Cerebellar cortex (tissue), 1 donor: ENCODE results near the gene ERMAP.

Source experiments
- DNase-seq: peaks from one replicate; pipeline ENCODE4 v3.0.0-alpha.2; 2015; ENCODE audit warnings: low spot score

The ERMAP gene

GRCh38 chr1:42816585-42817439, at the start of gene ERMAP, which contains the start of gene SVBP:
TSS of gene ERMAP (plus strand) at chr1:42817122. CDS start at chr1:42830449, 13,327 bp downstream.
TSS of gene SVBP (minus strand) at chr1:42817397. CDS start at chr1:42816544, 853 bp downstream.
- DNase-seq: peak; percentile 87

DNA sequence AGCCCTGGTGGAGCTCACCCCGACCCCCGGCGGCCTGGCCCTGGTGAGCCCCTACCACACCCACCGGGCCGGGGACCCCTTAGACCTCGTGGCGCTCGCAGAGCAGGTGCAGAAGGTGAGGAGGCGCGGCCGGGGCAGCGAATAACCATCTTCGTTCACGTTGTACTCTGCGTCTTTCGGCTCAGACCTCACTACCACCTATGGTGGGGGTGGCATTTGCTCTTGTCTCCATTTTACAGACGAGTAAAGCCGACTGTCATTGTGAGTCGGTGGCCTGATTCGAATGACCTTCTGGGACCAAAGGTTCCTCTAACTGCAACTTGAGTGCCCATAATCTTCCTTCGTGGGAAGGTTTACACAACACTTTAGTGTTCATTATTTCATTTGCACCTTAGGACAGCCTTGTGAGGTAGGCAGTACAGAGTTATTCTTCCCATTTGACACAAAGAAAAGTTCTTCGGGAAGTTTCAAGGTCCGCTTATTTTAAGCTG, 49.4 kb upstream of the ERMAP start:
- DNase-seq: no peak

GRCh38 chr1:42768172-42768571, 48.8 kb upstream of the ERMAP start:
- no peak for DNase-seq

GRCh38 chr1:42769811-42770210, 47.1 kb upstream of the ERMAP start:
- no peak for DNase-seq

DNA sequence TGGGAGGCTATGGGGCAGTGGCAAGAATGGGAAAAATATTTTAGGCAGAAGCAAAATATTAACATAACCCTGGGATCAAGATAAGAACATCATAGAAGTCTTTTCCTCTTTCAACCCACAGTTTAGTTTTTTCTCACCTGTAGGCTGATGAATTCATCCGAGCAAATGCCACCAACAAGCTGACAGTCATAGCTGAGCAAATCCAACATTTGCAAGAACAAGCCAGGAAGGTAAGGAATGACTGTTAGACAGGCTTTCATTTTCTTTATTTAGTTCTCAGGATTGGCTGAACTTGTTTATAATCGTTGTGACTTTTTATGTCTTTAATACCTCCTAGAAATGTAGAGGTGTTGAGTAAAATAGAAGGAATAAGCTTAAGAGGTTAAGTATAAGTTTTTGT, 43.5 kb upstream of the ERMAP start:
- DNase-seq: no peak

DNA sequence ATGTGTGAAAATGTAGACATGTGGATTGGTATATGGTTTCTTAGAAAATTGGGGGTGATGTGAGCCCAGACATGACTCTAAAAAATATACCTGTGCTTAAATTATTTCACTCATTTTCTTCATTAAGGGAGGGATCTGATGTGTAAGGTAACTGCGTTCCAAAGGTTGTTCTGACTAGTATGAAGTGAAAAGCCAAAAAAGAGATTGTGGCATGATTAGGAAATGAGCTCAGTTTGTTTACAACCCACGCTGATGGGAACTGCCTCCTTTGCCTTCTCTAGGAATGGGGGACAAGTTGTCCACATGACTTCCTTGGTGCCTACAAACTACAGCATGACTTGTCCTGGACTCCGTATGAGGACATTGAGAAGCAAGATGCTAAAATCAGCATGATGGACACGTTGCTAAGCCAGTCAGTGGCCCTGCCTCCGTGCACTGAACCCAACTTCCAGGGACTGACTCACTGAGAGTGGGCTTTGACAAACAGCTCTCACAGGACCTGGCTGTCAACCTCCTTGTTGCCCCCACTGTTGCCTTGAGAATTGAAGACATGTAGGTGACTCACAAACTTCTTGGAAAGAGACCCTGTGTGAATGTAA, 41.9 kb upstream of the ERMAP start:
- no peak for DNase-seq

- DNase-seq: no peak
Measured at GRCh38 chr1:42776502-42776901, 40.4 kb upstream of the ERMAP start.

DNA sequence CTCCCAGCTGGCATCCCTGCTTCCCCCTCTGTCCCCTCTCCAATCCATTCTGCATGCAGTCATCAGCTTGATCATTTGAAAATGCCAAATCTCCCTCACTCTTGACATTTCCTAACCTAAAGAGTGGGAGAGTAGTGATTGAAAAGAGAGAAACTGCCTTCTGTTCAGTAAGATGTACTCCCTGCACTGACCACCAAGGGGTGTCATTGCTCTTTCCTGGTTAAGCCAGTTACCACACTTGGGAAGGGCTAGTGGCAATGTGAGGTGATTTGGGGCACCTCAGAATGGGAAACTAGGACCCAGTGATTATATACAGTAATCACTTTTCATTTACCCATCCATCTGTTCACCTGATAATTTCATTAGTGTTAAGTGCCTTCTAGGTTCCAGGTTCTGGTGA, 39.1 kb upstream of the ERMAP start:
- peak; percentile 57 for DNase-seq

DNA sequence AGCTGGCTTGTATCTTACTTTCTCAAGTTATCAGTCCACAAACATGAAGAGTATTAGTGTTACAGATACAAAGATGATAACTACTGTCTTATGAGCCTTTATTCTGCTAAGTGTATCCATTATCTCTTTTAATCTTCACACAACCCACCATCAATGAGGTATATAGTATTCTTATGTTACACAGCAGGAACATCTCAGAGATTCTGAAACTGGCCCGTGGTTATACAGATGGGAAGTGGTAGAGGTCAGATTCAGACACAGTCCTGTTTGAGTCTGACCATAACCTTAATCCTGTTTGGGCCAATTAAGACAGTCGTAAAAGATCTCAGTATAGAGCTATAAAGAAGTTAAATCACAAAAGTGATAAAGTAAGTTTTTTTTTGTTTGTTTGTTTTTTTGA, 37.2 kb upstream of the ERMAP start:
- DNase-seq: no peak

DNA sequence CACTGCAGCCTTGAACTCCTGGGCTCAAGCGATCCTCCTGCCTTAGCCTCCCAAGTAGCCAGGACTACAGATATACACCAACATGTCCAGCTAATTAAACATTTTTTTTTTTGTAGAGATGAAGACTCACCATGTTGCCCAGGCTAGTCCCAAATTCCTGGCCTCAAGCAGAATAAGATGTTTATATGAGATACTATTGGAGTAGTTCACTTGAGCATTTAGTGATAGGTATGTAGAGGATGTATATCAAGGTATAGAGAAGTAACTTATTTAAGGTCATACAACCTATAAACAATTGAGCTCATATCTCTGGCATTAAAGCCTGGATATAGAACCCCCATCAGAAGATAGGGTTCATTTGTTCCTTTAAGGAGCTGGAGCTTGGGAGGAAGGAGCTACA, 36.7 kb upstream of the ERMAP start:
- no peak for DNase-seq

- DNase-seq: no peak
Measured at GRCh38 chr1:42783092-42783491, 33.8 kb upstream of the ERMAP start.

DNA sequence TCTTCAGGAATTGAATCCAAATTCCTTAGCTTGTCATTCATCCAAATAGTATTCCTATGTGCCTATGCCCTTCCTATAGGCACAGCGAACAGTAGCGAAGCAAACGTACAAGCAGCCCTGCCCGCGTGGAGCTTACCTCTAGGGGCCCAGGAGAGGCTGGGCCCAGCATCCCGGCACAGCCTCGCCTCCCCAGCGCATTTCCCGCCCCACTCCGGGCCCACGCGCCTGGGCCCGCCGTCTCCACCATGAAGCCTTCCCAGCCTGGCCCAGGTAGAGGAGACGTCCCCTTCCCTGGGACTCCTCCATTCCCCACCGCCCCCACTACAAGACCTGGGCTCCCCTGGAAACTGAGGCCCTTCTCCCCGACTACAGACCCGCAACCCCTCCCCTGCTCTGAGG, 32.4 kb upstream of the ERMAP start:
- DNase-seq: no peak

GRCh38 chr1:42784946-42785693, 31.8 kb upstream of the ERMAP start, which contains the start of gene TMEM269:
TSS of gene TMEM269 (plus strand) at chr1:42784991. CDS start at chr1:42789894, 4,903 bp downstream.
- no peak for DNase-seq

DNA sequence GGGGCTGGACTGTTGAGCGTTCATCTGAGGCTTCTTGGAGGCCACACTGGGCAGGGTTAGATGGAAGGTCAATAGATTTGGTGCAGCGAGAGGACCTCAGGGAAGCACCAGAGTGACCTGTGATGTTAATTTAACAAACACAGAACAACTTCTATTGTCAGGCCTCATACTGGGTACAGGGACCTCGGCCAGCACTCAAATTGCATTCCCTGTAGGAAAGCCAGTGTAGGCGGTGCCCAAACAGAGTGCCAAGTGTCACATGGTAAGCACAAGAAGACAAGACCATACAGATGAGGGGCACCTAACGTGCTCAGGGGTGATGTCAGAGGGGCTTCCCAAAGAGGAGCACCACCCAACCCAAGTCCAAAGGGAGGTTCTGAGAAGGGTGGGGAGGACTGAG, 30.8 kb upstream of the ERMAP start:
- DNase-seq: no peak

DNA sequence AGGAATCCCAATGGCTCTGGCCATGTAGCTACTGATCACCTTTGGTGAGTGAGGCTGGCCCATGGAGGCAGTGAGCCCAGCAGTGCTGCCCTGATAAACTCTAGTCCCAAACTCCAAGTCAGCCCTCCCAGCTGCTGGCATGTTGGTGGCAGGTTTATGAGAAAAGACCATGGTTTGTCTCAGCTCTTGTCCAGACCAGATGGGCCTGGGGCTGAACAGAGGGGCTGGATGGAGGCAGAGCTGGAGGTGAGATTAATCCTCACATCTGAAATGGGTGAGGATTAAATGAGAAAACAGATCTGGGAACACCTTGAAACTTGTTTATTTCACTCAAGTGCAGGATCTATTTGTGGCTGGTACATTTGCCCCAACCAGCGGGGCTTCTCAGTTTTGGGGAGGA, 28.9 kb upstream of the ERMAP start:
- DNase-seq: no peak

- DNase-seq: no peak
Measured at GRCh38 chr1:42793824-42794223, 23.1 kb upstream of the ERMAP start.

GRCh38 chr1:42797414-42797813, 19.5 kb upstream of the ERMAP start:
- DNase-seq: no peak

- no peak for DNase-seq
Measured at GRCh38 chr1:42797979-42798378, 18.9 kb upstream of the ERMAP start.

DNA sequence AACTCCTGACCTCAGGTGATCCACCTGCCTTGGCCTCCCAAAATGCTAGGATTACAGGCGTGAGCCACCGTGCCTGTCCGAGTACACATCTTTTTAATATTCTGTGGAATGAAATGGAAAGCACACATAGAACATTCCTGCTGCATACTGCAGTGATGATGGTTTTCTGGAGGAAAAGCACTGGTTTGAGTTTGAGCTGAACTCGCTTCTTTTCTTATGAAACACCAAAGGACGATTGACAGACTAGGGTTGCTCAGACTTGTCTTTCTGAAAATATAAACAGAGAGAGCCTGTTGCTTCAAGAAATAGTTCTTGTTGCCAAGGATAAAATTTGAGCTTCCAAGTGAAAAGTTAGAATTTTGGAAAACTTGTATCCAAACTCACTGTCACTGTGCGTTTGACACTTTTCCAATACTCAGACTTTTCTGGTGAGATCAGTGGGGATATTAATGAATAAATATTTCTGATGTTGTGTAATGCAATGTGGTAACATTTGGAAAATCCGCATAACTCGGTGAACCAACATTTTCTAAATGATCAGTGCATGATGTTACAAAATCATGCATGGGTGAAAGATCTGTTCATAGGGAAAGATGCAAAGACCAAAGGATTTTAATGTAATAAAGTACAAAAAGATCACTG, 15.0 kb upstream of the ERMAP start:
- no peak for DNase-seq

DNA sequence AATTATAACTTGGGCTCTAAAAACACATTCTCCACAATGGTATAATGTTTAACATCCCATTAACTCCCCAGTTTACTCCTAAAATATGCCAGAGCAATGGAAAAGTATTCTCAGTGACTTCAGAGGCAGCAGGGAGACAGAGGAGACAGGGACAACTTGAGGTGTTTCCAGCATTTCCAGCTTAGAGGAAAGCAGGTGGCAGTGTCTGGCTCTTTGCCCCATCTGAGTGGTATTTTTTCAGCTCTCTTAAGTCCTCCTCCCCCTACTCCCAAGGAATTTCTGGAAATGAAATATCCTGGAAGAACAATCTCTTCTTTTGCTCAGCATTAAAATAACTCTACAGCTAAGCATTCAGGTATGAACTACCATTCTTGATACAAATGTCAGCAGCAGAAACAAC, 10.8 kb upstream of the ERMAP start:
- peak; percentile 63 for DNase-seq

DNA sequence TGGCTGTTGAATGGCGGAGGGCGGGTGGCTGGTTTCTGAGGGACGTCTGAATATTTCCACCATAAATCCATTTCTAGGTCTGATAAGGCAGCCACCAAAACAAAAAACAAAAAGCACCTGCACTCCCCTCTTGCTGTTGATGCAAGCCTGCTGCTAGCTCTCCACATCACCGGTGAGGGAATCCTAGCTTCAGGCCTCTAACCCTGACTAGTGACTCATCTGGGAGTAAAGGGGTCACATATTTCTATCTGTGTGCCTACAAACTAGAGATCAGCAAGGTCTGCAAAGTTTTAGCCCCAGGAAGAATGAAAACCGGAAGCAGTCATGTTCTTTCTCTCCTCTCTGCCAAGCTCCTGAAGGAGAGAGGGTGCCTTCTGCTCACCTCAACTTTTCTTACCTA, 10.3 kb upstream of the ERMAP start:
- no peak for DNase-seq

DNA sequence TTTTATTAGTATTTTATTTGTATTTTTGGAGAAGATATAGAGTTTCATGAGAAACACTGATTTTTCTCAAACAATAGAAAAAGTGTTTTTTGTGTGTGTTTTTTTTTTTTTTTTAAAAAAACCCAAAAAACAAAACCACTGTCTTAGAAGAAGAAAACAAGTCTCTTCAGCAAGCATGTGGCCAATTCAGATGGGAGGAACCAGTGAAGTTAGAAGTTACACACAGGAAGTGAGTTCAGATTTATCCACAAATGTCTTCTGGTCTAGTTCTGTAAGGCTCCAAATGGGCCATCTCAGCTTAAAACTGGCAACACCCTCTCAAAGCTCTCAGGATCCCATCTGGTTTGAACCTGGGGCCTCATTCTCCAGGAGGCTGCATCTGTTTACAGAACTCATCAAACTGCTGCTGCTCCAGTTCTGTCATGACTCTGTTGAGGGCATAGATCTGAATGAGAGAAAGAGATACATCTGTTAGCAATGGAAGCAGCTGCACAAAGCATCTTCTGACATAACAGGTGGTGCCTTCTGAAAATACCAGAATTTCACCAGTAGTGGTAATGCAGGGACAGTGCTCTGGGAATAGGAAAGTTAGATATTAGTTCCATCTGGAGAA, 9.8 kb upstream of the ERMAP start:
- no peak for DNase-seq
